NCI-H2196 treated with DMSO at 0.1 percent for 48 hours (cell line): ENCODE data around the gene DGKA.
"Not testable (repeated sequence)": the region's sequence is repeated elsewhere in the genome, so short reads cannot be mapped to it uniquely, and the experiment has no call there.

Experiments
- DNase-seq: peaks from one replicate; lab custom pipeline; 2025; ENCODE audit not compliant: unreplicated experiment; lab: John Stamatoyannopoulos, UW

DGKA gene

GRCh38 chr12:55996715-55997534 is 66.0 kb downstream of the DGKA start, which contains the start of gene SUOX:
Gene SUOX (plus strand): TSS chr12:55997276. CDS start chr12:56002222, 4,946 bp downstream.
- peak; percentile 96 for DNase-seq

DNA sequence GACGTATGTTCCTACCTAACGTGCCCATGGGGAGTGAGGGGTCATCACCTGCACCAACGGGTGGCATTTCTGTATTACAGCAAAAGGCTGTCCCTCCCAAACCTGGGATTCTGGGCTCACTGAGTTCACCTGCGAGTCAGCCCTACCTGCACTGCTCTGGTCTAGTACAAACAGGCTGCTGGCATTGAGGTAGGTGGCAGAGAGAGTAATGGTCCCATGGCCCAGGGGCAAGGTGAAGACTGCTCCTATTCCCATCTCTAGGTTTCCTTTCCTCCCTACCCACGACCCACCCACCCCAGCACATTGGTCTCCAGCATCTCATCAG is 66.5 kb downstream of the DGKA start:
- no peak for DNase-seq

DNA sequence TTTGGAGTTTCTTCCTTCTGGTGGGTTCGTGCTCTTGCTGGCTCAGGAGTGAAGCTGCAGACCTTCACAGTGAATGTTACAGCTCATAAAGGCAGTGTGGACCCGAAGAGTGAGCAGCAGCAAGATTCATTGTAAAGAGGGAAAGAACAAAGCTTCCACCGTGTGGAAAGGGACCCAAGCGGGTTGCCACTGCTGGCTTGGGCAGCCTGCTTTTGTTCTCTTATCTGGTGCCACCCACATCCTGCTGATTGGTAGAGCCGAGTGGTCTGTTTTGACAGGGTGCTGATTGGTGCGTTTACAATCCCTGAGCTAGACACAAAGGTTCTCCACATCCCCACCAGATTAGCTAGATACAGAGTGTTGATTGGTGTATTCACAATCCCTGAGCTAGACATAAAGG is 68.6 kb downstream of the DGKA start:
- DNase-seq = not testable (repeated sequence)

DNA sequence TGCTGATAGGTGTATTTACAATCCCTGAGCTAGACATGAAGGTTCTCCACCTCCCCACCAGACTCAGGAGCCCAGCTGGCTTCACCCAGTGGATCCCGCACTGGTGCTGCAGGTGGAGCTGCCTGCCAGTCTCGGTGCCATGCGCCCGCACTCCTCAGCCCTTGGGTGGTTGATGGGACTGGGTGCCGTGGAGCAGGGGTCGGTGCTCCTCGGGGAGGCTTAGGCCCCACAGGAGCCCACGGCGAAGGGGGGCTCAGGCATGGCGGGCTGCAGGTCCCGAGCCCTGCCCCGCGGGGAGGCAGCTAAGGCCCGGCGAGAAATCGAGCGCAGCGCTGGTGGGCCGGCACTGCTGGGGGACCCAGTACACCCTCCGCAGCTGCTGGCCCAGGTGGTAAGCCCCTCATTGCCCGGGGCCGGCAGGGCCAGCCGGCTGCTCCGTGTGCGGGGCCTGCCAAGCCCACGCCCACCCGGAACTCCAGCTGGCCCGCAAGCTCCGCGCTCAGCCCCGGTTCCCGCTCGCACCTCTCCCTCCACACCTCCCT is 69.1 kb downstream of the DGKA start:
- not testable (repeated sequence) for DNase-seq

DNA sequence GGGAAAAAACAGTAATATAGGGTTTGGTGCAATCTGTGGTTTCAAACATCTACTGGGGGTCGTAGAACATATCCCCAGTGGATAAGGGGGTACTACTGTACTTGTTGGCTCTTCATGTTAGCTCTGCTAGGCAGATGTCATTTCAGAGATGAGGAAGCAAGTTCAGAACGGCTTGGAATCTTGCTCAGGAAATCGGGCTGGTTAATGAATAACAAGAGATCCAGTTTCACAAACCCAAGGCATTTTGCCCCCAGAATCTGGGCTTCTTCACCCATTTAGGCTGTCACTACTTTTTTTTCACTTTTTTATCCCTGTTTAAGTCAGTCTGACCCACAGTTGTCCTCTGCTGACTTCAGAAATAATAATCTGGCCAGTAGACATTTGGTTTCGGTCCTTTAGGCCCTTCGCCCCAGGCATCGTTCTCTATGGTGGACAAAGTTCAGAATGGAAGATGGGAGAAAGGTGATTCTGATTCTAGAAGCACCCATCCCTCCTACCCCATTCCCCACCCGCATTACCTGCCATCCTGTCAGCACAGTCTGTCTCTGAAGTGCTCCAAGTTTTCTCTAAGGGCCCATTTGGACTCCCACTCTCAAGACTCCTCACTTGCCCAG is 70.6 kb downstream of the DGKA start:
- no peak for DNase-seq

- not testable (repeated sequence) for DNase-seq
Measured at GRCh38 chr12:56003376-56003775, 72.4 kb downstream of the DGKA start.
